Measurements from ENCODE around the gene HEMK1. TPM values are rescaled to one million over a fixed set of nuclear protein-coding genes. Genes with fewer than 3 reads are reported as not detected.

Gene HEMK1
- total RNA-seq, 6 donors from 2014 or later: 5.0 to 25.3 (median 9.6) TPM

DNA sequence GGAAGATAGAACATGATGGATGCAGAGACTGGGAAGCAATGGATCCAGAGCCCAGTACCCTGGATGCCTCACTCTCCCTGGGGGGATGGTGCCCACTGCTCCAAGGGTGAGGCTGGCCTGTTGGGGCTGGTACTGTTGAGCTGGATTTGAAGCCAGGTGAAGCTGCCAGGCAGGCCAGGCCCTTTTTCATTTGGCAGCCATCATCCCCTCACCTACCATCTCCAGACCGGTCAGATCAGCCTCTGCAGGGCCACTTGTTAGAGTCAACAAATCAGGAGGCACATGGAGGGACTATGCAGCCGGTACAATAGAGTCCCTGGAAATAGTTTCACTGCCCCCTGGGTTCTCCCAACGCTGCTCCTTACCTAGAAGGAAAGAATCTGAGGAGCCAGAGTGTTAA, 53.6 kb downstream of the HEMK1 start:
- Histone ChIP-seq H3K4me3 (no peak overlapping the region), H3K27ac (no peak overlapping the region), H3K4me1 (peaks cover 60 to 87% (median 78%) of the 10 kb centered on the region in 4 donors), H3K27me3 (no peaks in the 10 kb centered on the region), H3K36me3 (no peaks in the 10 kb centered on the region), H3K9me3 (no peaks in the 10 kb centered on the region)
- TF ChIP-seq POLR2AphosphoS5 (IDR thresholded peaks at IDR 0.05): no peak
- no peak for TF ChIP-seq EP300 (IDR thresholded peaks at IDR 0.05)
- TF ChIP-seq CTCF (IDR thresholded peaks at IDR 0.05): no peak
- TF ChIP-seq POLR2A (IDR thresholded peaks at IDR 0.05): no peak
- WGBS, 2 donors: 63 to 83% methylated on average over 3 of the region's 3 CpGs
- peak in 1 of 2 donors; percentile 61 for DNase-seq
- no peak for ATAC-seq (ENCODE audit: low FRiP score in 2 of 2)

GRCh38 chr3:50623840-50624474, 54.6 kb downstream of the HEMK1 start:
- 38 to 48% methylated on average over 6 of the region's 6 CpGs for WGBS, 2 donors
- Histone ChIP-seq H3K4me1 (peaks cover 63 to 80% (median 71%) of the 10 kb centered on the region in 4 donors), H3K4me3 (no peak overlapping the region), H3K27me3 (no peaks in the 10 kb centered on the region), H3K36me3 (no peaks in the 10 kb centered on the region), H3K9me3 (no peaks in the 10 kb centered on the region), H3K27ac (peak overlapping the region in 3 of 4 donors; percentile 29 to 55 (median 49))
- ATAC-seq (ENCODE audit: low FRiP score in 2 of 2) (no peak), DNase-seq (no peak)
- no peak for TF ChIP-seq POLR2A (IDR thresholded peaks at IDR 0.05)
- TF ChIP-seq EP300 (IDR thresholded peaks at IDR 0.05): no peak

DNA sequence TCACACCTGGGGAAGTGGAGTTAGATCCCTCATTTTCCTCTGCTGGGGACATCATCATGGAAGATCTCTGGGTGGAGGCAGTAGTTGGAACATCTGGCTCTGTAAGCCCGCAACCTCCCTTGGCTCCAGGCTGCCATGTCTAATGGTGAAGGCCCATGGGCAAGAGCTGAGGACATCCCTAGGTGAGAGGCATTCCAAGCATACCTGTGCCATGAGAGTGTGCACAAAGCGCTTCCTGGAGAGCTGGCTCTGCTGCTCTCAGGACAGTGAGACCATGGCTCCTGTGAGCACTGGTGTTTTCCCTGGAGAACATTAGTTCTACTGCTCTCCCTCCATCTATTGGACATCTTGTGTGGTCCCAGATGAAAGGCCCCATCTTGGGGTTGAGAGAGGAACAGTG, 55.3 kb downstream of the HEMK1 start:
- no peak overlapping the region for H3K4me3 ChIP-seq
- no peaks in the 10 kb centered on the region for H3K27me3 ChIP-seq
- H3K9me3 ChIP-seq: no peaks in the 10 kb centered on the region
- H3K4me1 ChIP-seq: peaks cover 56 to 73% (median 64%) of the 10 kb centered on the region in 4 donors
- no peak for TF ChIP-seq POLR2AphosphoS5 (IDR thresholded peaks at IDR 0.05)
- no peak for TF ChIP-seq POLR2A (IDR thresholded peaks at IDR 0.05)
- TF ChIP-seq EP300 (IDR thresholded peaks at IDR 0.05): peak in 1 of 4 donors; percentile 4
- ATAC-seq (ENCODE audit: low FRiP score in 2 of 2): peak in 1 of 2 donors; percentile 47
- no peaks in the 10 kb centered on the region for H3K36me3 ChIP-seq
- peak overlapping the region in 1 of 4 donors; percentile 20 for H3K27ac ChIP-seq
- WGBS, 2 donors: 64 to 96% methylated on average over 2 of the region's 2 CpGs
- peak in 1 of 2 donors; percentile 63 for DNase-seq

GRCh38 chr3:50625231-50626182, 56.2 kb downstream of the HEMK1 start:
- H3K27ac ChIP-seq: peak overlapping the region in 3 of 4 donors; percentile 20 to 57 (median 38)
- TF ChIP-seq POLR2A (IDR thresholded peaks at IDR 0.05) (no peak), EP300 (IDR thresholded peaks at IDR 0.05) (no peak), POLR2AphosphoS5 (IDR thresholded peaks at IDR 0.05) (no peak), CTCF (IDR thresholded peaks at IDR 0.05) (no peak)
- no peaks in the 10 kb centered on the region for H3K36me3 ChIP-seq
- H3K9me3 ChIP-seq: no peaks in the 10 kb centered on the region
- WGBS, 2 donors: 71 to 79% methylated on average over 15 to 18 of the region's 18 CpGs
- no peak for DNase-seq
- H3K27me3 ChIP-seq: no peaks in the 10 kb centered on the region
- no peak for ATAC-seq (ENCODE audit: low FRiP score in 2 of 2)
- H3K4me3 ChIP-seq: no peak overlapping the region
- peaks cover 50 to 65% (median 59%) of the 10 kb centered on the region in 4 donors for H3K4me1 ChIP-seq

DNA sequence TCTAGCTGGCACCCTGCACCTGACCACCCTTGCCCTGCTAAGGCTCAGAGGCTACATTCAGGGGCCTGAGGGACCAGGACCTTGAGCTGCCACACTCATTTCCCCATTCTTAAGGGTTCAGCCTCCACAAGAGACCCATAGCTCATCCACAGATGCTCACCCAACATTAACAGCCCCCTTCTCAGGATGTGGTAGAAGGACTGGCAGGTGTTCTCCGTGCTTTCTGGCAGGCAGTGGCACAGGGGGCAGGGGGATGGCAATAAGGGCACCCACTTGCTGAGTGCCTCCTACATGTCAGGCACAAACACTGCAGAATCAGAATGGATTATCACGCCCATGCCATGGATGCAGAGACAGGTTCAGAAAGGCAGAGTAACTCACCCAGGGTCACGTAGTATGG, 57.1 kb downstream of the HEMK1 start:
- ATAC-seq (ENCODE audit: low FRiP score in 2 of 2) (no peak), DNase-seq (no peak)
- H3K36me3 ChIP-seq: no peaks in the 10 kb centered on the region
- H3K27me3 ChIP-seq: no peaks in the 10 kb centered on the region
- H3K27ac ChIP-seq: peak overlapping the region in 3 of 4 donors; percentile 38 to 57 (median 51)
- peaks cover 48 to 66% (median 53%) of the 10 kb centered on the region in 4 donors for H3K4me1 ChIP-seq
- no peak overlapping the region for H3K4me3 ChIP-seq
- TF ChIP-seq POLR2AphosphoS5 (IDR thresholded peaks at IDR 0.05) (no peak), EP300 (IDR thresholded peaks at IDR 0.05) (no peak), POLR2A (IDR thresholded peaks at IDR 0.05) (no peak), CTCF (IDR thresholded peaks at IDR 0.05) (no peak)
- H3K9me3 ChIP-seq: no peaks in the 10 kb centered on the region
- 88% methylated on average over 2 to 3 of the region's 3 CpGs for WGBS, 2 donors

Measured in upper lobe of left lung (tissue), 6 donors.